HFFc6 (cell line): ENCODE data around the gene EME1. TPM values are rescaled to one million over a fixed set of nuclear protein-coding genes. Genes with fewer than 3 reads are reported as not detected.

ENCODE experiments used
- DNase-seq: peaks from one replicate; pipeline ENCODE4 v3.0.0-alpha.2; 2018
- H3K27ac Mint-ChIP-seq: 2 replicates; pipeline ENCODE4 v1.8.0; 2020; ENCODE audit warnings: mild to moderate bottlenecking, mixed read lengths
- H3K27me3 Mint-ChIP-seq: 2 replicates; pipeline ENCODE4 v1.8.0; 2021; ENCODE audit warnings: mild to moderate bottlenecking, moderate library complexity, mixed read lengths; ENCODE audit not compliant: insufficient read depth
- H3K36me3 Mint-ChIP-seq: 2 replicates; pipeline ENCODE4 v1.8.0; 2021; ENCODE audit warnings: low read depth, mixed read lengths
- H3K4me1 Mint-ChIP-seq: 2 replicates; pipeline ENCODE4 v1.8.0; 2020; ENCODE audit warnings: low read depth, mixed read lengths
- H3K4me3 Mint-ChIP-seq: 2 replicates; pipeline ENCODE4 v1.8.0; 2020; ENCODE audit warnings: mild to moderate bottlenecking, moderate library complexity, mixed read lengths
- H3K9me3 Mint-ChIP-seq: 2 replicates; pipeline ENCODE4 v1.8.0; 2020; ENCODE audit warnings: mild to moderate bottlenecking, mixed read lengths
- CTCF ChIP-seq: fragments of 200-600 bp; sonication (generic); IDR thresholded peaks from 2 replicates; pipeline ENCODE4 v1.5.0; 2021; ENCODE audit warnings: antibody characterized with exemption, mild to moderate bottlenecking
- total RNA-seq, 6 experiments: library from RNA; stranded (reverse); fragmentation: NEBNext Ultra II Directional; extraction: Animal tissue kit (Norgen Biotek cat#: 25700); gene quantifications; 2 replicates in 1 of 6; 3 replicates in 5 of 6; pipeline ENCODE4 v1.2.3, GENCODE V29; 2021

The EME1 gene
- total RNA-seq, 6 experiments from 2014 or later = 3.3 to 7.7 (median 6.5) TPM

- DNase-seq = no peak
- TF ChIP-seq CTCF = no peak
- Mint-ChIP-seq H3K36me3 (peaks cover 3% of the 10 kb centered on the region; the same call in 1 of the 2 replicates), H3K27me3 (peaks cover 10% of the 10 kb centered on the region), H3K9me3 (no peaks in the 10 kb centered on the region), H3K27ac (no peak overlapping the region), H3K4me1 (peaks cover 8% of the 10 kb centered on the region; the same call in 1 of the 2 replicates), H3K4me3 (no peak overlapping the region)
Measured at GRCh38 chr17:50337956-50338355, 35.1 kb upstream of the EME1 start.

- Mint-ChIP-seq H3K4me1 (peaks cover 4% of the 10 kb centered on the region; the same call in 1 of the 2 replicates), H3K9me3 (no peaks in the 10 kb centered on the region), H3K27me3 (peaks cover 10% of the 10 kb centered on the region), H3K36me3 (peaks cover 3% of the 10 kb centered on the region; the same call in 1 of the 2 replicates), H3K4me3 (no peak overlapping the region), H3K27ac (no peak overlapping the region)
- DNase-seq = no peak
- no peak for TF ChIP-seq CTCF
Measured at GRCh38 chr17:50338645-50339044, 34.4 kb upstream of the EME1 start.

- Mint-ChIP-seq H3K4me3 (no peak overlapping the region), H3K36me3 (peaks cover 3% of the 10 kb centered on the region; the same call in 1 of the 2 replicates), H3K9me3 (no peaks in the 10 kb centered on the region), H3K4me1 (no peaks in the 10 kb centered on the region), H3K27ac (no peak overlapping the region), H3K27me3 (peaks cover 10% of the 10 kb centered on the region)
- no peak for TF ChIP-seq CTCF
- DNase-seq = no peak
Measured at GRCh38 chr17:50339381-50339780, 33.6 kb upstream of the EME1 start.

GRCh38 chr17:50344731-50345365 is 28.2 kb upstream of the EME1 start:
- Mint-ChIP-seq H3K27me3 (peaks cover 8% of the 10 kb centered on the region), H3K4me3 (peak overlapping the region; percentile 84), H3K27ac (no peak overlapping the region), H3K36me3 (no peaks in the 10 kb centered on the region), H3K4me1 (peaks cover 36% of the 10 kb centered on the region), H3K9me3 (no peaks in the 10 kb centered on the region)
- no peak for TF ChIP-seq CTCF
- no peak for DNase-seq

- H3K27ac Mint-ChIP-seq = peak within 1 kb of the TSS; percentile 75
- H3K4me3 Mint-ChIP-seq = peak within 1 kb of the TSS; percentile 97
- no peaks in the 10 kb centered on the region for H3K9me3 Mint-ChIP-seq
- DNase-seq = peak; percentile 54
- no peaks in the 10 kb centered on the region for H3K36me3 Mint-ChIP-seq
- no peak for TF ChIP-seq CTCF
- H3K4me1 Mint-ChIP-seq = peaks cover 39% of the 10 kb centered on the region
- H3K27me3 Mint-ChIP-seq = peaks cover 2% of the 10 kb centered on the region; the same call in 1 of the 2 replicates
Measured at GRCh38 chr17:50345432-50346312, 27.4 kb upstream of the EME1 start, which contains the start of gene XYLT2. Gene XYLT2, plus strand, starts transcription at chr17:50346126. Its CDS starts 15 bp downstream, at chr17:50346141.
